SH-SY5Y (cell line): ENCODE results near the gene RAB35.

Experiments used
- GATA2 ChIP-seq: IDR thresholded peaks from 2 replicates; pipeline ENCODE4 v1.6.1; 2011; ENCODE audit warnings: mild to moderate bottlenecking, low read depth, low read length
- GATA3 ChIP-seq: IDR thresholded peaks from 2 replicates; pipeline ENCODE4 v1.6.1; 2011; ENCODE audit warnings: low read depth, mild to moderate bottlenecking, low read length, moderate library complexity

The RAB35 gene

GRCh38 chr12:120103044-120103338 lies 13.6 kb downstream of the RAB35 start:
- TF ChIP-seq GATA3 (no peak), GATA2 (no peak)

- TF ChIP-seq GATA2, result no peak
- TF ChIP-seq GATA3, result no peak
Measured at GRCh38 chr12:120102189-120103043, 14.1 kb downstream of the RAB35 start.

- TF ChIP-seq GATA2, result no peak
- TF ChIP-seq GATA3, result no peak
Measured at GRCh38 chr12:120101617-120102016, 14.9 kb downstream of the RAB35 start.

GRCh38 chr12:120101182-120101581 lies 15.4 kb downstream of the RAB35 start:
- TF ChIP-seq GATA3 (no peak), GATA2 (no peak)

GRCh38 chr12:120100630-120101029 lies 15.9 kb downstream of the RAB35 start:
- TF ChIP-seq GATA3 (no peak), GATA2 (no peak)

GRCh38 chr12:120099738-120100137 lies 16.8 kb downstream of the RAB35 start:
- TF ChIP-seq GATA2 (no peak), GATA3 (no peak)

GRCh38 chr12:120098756-120099470 lies 17.6 kb downstream of the RAB35 start:
- TF ChIP-seq GATA2, result no peak
- no peak for TF ChIP-seq GATA3

- TF ChIP-seq GATA3, result no peak
- no peak for TF ChIP-seq GATA2
Measured at GRCh38 chr12:120096671-120097202, 19.8 kb downstream of the RAB35 start.

GRCh38 chr12:120095736-120096135 lies 20.8 kb downstream of the RAB35 start:
- TF ChIP-seq GATA2 (no peak), GATA3 (no peak)

- TF ChIP-seq GATA2, result no peak
- TF ChIP-seq GATA3, result no peak
Measured at GRCh38 chr12:120095331-120095730, 21.2 kb downstream of the RAB35 start.

GRCh38 chr12:120094485-120094884 lies 22.1 kb downstream of the RAB35 start:
- TF ChIP-seq GATA3 (no peak), GATA2 (no peak)

GRCh38 chr12:120093592-120094355 lies 22.8 kb downstream of the RAB35 start:
- TF ChIP-seq GATA2 (peak; percentile 97), GATA3 (no peak)

GRCh38 chr12:120093336-120093591 lies 23.3 kb downstream of the RAB35 start:
- no peak for TF ChIP-seq GATA3
- no peak for TF ChIP-seq GATA2

- no peak for TF ChIP-seq GATA2
- no peak for TF ChIP-seq GATA3
Measured at GRCh38 chr12:120092551-120093335, 23.8 kb downstream of the RAB35 start.

GRCh38 chr12:120091371-120092090 lies 25.0 kb downstream of the RAB35 start:
- TF ChIP-seq GATA3 (no peak), GATA2 (no peak)
